Measurements from ENCODE around the gene SLC9A8.

Gene SLC9A8

DNA sequence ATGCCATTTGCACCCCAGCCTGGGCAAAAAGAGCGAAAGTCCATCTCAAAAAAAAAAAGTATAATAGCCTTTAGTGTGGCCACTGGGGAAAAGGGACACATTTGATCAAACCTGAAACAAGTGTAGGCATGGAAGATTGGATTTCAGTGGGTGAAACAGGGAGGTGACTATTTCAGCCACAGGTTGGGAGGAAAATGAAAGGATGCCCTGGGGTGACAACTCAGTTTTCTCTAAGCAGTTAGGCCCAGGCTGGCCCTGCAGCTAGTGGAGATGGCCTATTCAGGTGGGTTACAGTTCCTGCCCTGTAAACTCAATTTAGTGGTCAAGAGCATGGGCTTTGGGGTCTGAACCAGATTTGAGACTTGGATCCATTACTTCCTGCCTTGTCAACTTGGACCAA is 66.3 kb downstream of the SLC9A8 start:
- Histone ChIP-seq H3K4me1 (ENCODE audit: insufficient read depth, poor library complexity, severe bottlenecking) (no peaks in the 10 kb centered on the region), H3K9me3 (ENCODE audit: severe bottlenecking) (no peaks in the 10 kb centered on the region), H3K36me3 (ENCODE audit: low read depth) (peaks cover 54% of the 10 kb centered on the region), H3K27me3 (ENCODE audit: insufficient read depth, poor library complexity, severe bottlenecking) (no peaks in the 10 kb centered on the region), H3K27ac (ENCODE audit: poor library complexity, severe bottlenecking) (no peak overlapping the region), H3K4me3 (ENCODE audit: severe bottlenecking) (no peak overlapping the region)
- TF ChIP-seq, protein P1, sequence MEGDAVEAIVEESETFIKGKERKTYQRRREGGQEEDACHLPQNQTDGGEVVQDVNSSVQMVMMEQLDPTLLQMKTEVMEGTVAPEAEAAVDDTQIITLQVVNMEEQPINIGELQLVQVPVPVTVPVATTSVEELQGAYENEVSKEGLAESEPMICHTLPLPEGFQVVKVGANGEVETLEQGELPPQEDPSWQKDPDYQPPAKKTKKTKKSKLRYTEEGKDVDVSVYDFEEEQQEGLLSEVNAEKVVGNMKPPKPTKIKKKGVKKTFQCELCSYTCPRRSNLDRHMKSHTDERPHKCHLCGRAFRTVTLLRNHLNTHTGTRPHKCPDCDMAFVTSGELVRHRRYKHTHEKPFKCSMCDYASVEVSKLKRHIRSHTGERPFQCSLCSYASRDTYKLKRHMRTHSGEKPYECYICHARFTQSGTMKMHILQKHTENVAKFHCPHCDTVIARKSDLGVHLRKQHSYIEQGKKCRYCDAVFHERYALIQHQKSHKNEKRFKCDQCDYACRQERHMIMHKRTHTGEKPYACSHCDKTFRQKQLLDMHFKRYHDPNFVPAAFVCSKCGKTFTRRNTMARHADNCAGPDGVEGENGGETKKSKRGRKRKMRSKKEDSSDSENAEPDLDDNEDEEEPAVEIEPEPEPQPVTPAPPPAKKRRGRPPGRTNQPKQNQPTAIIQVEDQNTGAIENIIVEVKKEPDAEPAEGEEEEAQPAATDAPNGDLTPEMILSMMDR (IDR thresholded peaks at IDR 0.05; ENCODE audit: poor library complexity, severe bottlenecking), result no peak
- DNase-seq (ENCODE audit: low spot score), result no peak
- ATAC-seq (ENCODE audit: low read depth), result no peak

DNA sequence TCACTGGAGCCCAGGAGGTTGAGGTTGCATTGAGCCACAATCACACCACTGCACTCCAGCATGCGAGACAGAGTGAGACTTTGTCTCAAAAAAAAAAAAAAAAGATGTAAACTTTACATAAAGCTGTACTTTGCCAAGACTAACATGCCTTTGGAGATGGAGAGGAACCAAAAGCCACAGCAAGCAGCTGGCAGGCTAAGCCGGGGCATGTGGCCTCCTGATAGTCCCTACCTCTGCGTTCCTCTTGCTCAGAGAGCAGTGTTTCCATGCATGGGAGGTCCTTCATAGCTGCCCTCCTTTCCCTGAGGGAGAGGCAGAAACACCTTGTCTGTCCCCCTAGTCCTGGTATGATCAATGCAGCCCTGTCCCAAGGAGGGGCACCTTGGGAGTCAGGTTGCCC is 67.5 kb downstream of the SLC9A8 start:
- no peaks in the 10 kb centered on the region for H3K27me3 ChIP-seq (ENCODE audit: insufficient read depth, poor library complexity, severe bottlenecking)
- no peak overlapping the region for H3K4me3 ChIP-seq (ENCODE audit: severe bottlenecking)
- no peak overlapping the region for H3K27ac ChIP-seq (ENCODE audit: poor library complexity, severe bottlenecking)
- no peak for ATAC-seq (ENCODE audit: low read depth)
- DNase-seq (ENCODE audit: low spot score), result peak; percentile 49
- H3K9me3 ChIP-seq (ENCODE audit: severe bottlenecking), result no peaks in the 10 kb centered on the region
- peaks cover 52% of the 10 kb centered on the region for H3K36me3 ChIP-seq (ENCODE audit: low read depth)
- TF ChIP-seq, protein P1 (IDR thresholded peaks at IDR 0.05; ENCODE audit: poor library complexity, severe bottlenecking), result no peak
- H3K4me1 ChIP-seq (ENCODE audit: insufficient read depth, poor library complexity, severe bottlenecking), result no peaks in the 10 kb centered on the region

DNA sequence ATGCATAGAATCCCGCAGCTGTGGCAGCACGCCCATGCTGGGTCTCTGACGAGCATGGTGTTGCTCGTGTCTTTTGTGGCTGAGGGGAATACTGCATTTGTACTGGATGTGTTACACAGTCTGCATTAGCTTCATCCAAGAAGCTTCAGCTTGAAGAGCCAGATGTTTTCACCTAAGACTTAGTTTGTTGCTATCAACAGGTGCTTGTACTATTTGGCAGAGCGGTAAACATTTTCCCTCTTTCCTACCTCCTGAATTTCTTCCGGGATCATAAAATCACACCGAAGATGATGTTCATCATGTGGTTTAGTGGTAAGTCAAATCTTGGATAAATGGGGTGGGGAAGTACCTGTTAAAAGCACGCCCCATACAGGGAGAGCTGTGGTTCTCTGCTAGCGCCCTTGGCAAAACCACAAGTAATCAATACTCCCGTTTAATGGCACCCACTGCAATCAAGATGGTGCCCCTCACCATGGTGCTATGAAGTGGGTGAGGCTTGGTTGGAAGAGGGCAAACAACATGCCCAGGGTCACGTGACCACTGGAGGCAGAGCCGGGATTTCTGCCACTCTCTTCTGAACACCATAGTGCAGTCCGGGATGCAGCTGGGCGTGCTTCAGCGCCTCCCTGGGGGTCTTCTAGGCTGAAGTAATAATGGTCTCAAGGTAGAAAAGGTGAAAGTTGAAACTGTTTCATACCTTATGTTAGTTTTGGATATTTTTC is 68.3 kb downstream of the SLC9A8 start:
- Histone ChIP-seq H3K27ac (ENCODE audit: poor library complexity, severe bottlenecking) (no peak overlapping the region), H3K9me3 (ENCODE audit: severe bottlenecking) (no peaks in the 10 kb centered on the region), H3K36me3 (ENCODE audit: low read depth) (peaks cover 54% of the 10 kb centered on the region), H3K4me1 (ENCODE audit: insufficient read depth, poor library complexity, severe bottlenecking) (no peaks in the 10 kb centered on the region), H3K4me3 (ENCODE audit: severe bottlenecking) (no peak overlapping the region), H3K27me3 (ENCODE audit: insufficient read depth, poor library complexity, severe bottlenecking) (no peaks in the 10 kb centered on the region)
- DNase-seq (ENCODE audit: low spot score) (peak; percentile 71), ATAC-seq (ENCODE audit: low read depth) (no peak)
- TF ChIP-seq, protein P1 (IDR thresholded peaks at IDR 0.05; ENCODE audit: poor library complexity, severe bottlenecking), result no peak

DNA sequence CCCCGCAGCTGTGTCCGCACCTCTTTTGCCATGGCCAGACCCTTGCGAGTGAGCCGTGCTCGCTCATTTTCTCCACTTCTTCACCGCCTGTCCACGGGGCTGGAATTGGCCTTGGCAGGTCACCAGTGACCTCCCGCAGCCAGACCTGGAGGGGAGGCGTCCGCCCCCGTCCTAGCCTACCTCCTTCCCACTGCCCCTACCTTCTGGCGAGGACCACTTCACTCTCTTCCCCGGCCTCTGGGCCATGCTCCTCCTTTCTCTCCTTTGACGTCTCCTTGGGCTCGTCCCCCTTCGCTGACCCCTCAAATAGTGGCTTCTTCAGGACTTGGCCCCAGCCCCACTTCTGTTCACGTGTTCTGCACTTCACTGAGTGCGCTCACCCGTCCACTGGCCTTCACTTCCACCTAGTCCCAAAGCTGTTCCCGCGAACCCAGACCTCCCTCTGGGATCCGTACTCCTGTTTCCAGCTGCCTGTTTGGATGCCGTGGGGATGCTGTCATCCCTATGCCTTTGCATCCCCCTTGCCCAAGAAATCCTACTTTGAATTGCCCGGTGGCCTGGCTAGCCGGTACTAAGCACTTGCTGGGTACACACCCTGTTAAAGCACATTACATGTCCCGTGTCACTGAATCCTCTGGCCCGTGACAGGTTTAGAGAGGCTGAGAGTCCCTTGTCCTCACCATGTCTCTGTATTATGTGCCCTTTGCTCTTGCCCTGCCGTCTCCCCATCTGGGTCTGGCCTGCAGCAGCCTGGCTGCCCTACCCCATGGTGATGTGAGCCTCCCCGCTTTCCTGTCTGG is 69.7 kb downstream of the SLC9A8 start:
- Histone ChIP-seq H3K27ac (ENCODE audit: poor library complexity, severe bottlenecking) (no peak overlapping the region), H3K9me3 (ENCODE audit: severe bottlenecking) (no peaks in the 10 kb centered on the region), H3K4me3 (ENCODE audit: severe bottlenecking) (no peak overlapping the region), H3K27me3 (ENCODE audit: insufficient read depth, poor library complexity, severe bottlenecking) (no peaks in the 10 kb centered on the region), H3K4me1 (ENCODE audit: insufficient read depth, poor library complexity, severe bottlenecking) (no peaks in the 10 kb centered on the region), H3K36me3 (ENCODE audit: low read depth) (peaks cover 46% of the 10 kb centered on the region)
- ATAC-seq (ENCODE audit: low read depth) (no peak), DNase-seq (ENCODE audit: low spot score) (peak; percentile 78)
- TF ChIP-seq, protein P1 (IDR thresholded peaks at IDR 0.05; ENCODE audit: poor library complexity, severe bottlenecking), result no peak

Data from RWPE2 (cell line).